GM18505 (cell line): ENCODE measurements around the gene SERPINB2.
A peak's percentile ranks its signal among the peaks of the same experiment; 100 is the strongest.

Experiments used
- ATAC-seq: cut with Tn5 transposase; IDR thresholded peaks from one replicate; pipeline ENCODE4 v1.9.1; 2021; ENCODE audit not compliant: unreplicated experiment
- POLR2A ChIP-seq: IDR thresholded peaks from 4 replicates; pipeline ENCODE4 v1.6.1; 2011; ENCODE audit warnings: borderline replicate concordance; ENCODE audit not compliant: insufficient read depth, insufficient read length; ENCODE audit errors: extremely low read depth

The SERPINB2 gene

DNA sequence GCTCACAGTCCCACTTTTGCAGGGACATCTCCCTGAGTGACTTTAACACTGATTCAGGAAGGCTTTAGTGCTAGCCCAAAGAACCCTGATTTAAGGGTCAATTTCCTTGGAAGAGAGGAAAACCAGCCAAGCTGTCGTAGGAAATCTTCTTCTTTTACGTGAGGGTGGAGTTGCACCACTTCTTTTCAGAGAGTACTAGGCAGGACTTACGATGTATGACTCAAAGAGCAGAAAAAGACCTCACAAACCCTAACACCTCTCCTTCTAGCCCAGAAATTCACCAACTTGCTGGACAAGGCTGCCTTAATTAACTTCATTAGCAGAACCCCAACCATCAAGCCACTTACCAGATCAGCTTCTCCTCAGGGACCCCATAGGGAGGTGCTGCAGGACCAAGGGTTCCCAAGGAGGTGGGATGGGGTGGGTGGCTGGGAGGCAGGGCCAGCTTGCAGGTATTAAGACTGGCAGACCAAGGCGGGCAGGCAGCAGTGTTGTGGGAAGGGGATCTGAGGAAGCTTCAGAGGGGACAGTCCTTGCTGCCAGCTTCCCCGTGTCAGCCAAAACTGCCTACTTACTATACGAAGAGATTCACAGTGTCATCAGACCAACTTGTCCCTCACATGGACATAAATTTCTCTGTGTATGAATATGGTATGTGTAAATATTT, 6.7 kb downstream of the SERPINB2 start:
- no peak for ATAC-seq
- TF ChIP-seq POLR2A = no peak

DNA sequence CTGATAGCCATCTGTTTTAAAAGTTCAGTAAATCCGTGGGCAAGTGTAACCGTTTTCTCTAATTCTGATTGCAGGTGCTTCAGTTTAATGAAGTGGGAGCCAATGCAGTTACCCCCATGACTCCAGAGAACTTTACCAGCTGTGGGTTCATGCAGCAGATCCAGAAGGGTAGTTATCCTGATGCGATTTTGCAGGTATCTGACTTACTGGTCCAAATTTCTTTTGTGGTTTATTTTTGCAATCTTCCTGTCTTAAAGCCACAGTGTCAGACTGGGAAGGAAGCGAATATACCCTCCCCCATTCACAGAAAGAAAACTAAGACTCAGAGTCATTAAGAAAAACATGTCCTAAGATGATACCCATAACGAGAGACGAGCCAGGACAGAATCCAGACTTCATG, 7.7 kb downstream of the SERPINB2 start:
- no peak for TF ChIP-seq POLR2A
- no peak for ATAC-seq

DNA sequence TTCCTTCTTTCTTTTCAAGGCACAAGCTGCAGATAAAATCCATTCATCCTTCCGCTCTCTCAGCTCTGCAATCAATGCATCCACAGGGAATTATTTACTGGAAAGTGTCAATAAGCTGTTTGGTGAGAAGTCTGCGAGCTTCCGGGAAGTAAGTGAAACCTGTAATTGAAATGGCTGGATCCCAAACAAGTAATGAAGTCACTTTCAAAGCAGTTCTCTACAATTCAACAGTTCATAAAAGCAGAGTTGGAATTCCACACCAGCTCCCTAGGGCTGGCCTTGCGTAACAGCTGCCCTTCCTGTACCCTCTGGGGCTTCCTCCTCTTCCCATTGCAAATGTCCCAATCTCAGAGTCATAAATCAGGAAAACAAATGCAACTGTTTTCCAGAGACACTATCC, 9.6 kb downstream of the SERPINB2 start:
- no peak for TF ChIP-seq POLR2A
- no peak for ATAC-seq

DNA sequence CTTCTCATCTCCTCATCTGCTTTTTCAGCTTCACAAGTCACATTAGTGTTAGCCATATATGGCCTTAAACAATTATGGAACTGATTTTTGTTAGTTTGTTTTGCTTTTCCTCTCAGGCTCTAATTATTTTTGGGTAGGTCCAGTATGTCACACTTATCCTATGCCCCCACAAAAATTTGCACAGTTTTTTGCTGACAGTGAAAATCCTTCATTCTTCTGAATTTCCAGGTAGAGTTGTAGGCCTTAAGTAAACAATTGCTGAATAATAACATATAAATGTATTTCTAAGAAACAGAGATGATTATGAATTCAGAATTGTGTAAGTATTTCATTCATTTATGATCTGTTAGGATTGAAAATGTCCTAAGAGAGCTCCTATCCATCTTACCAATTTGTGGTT, 11.7 kb downstream of the SERPINB2 start:
- TF ChIP-seq POLR2A = no peak
- no peak for ATAC-seq

DNA sequence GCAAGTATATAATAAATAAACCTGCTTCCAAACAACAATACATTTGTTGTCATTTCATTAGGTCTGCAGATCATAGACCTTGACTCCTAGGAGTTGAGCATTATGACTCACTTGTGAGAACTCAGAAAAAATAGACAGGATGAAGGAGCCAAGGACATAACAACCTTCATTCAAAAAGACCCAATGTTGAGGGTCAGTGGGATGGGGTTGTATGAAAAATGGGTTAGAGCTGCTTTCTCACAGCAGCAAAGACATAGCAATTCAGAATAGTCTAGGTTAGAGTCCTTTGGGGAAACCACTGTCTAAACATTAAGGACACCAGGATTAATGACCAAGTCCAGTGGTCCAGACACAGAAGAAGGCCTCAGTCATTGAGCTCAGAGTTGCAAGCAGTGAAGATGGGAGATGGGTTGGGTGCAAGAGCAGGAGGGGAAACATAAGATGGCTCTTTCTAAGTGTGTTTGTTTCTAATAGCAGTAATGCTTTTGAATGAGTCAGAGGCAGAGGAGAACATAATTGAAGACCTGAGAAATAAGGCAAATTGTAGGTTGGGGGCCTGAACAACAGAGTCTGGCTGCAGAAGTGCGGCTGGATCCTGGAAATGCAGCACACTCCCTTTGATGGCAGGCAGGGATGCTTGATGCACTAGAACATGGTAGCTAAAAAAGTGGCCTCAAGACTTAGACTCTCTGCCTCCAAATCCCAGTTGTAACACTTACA, 16.5 kb downstream of the SERPINB2 start:
- no peak for TF ChIP-seq POLR2A
- ATAC-seq = no peak

DNA sequence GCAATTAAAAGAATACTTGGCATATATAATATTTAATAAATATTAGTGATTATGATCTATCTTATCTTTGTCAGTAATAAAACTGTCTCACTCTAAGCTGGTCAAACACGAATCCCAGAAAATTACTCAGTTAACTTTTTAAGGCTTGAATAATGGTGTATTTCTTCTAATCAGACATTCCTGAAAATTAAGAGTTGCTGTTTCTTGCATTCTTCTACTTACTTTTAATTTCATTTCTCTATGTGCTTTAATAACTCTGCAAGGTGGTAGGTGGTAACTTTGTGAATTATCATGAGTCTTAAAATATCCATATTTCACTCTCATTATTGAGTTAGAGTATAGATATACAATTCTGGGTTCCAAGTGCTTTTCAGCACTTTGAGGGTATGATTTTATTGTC, 17.2 kb downstream of the SERPINB2 start:
- no peak for ATAC-seq
- TF ChIP-seq POLR2A = no peak

DNA sequence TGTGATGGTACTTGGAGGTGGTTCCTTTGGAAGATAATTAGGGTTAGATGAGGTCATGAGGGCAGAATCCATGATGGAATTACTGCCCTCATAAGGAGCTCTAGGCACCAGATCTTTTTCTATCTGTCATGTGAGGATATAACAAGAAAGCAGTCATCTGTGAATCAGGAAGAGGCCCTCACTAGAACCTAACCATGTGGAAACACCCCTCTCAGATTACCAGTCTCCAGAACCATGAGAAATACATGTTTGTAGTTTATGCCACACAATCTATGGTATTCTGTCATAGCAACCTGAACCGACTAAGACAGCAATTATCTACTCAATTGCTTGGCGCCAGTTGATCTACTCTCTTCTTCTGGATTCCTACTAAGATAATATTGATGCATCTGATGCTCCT, 17.9 kb downstream of the SERPINB2 start:
- TF ChIP-seq POLR2A = no peak
- ATAC-seq = peak; percentile 43

DNA sequence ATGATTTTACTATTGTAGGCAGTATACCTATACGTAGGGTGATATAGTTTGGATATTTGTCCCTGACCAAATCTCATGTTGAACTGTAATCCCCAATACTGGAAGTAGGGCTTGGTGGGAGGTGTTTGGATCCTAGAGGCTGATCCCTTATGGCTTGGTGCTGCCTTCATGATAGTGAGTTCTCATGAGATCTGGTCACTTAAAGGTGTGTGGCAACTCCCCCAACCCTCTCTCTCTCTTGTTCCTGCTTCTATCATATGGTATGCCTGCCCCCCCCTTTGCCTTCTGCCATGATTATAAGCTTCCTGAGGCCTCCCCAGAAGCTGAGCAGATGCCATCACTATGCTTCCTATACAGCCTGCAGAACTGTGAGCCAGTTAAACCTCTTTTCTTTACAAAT, 18.6 kb downstream of the SERPINB2 start:
- TF ChIP-seq POLR2A = no peak

DNA sequence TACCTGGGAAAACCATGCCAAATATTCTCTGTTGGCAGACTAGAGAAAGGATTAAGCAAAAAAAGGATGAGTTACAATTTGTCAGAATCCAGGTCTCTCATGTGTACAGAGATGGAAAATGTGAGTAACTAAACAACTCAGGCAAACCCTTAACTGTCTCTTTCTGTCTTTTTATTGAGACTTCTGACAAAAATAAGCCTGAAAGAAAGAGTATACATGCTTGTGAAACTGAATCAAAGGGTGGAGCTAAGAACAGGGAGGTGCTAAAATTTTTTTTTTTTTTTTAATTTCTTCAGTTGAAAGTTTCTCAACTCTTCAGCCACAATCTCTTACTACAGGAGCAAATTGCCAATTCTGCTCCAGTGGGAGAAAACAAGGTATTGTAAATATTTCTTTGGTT, 20.2 kb downstream of the SERPINB2 start, which contains the start of gene SERPINB10:
SERPINB10 (plus strand) TSS at position 295 of the 400 bp plus-strand sequence. CDS start 7,553 bp downstream, outside the sequence.
- ATAC-seq = peak; percentile 58
- no peak for TF ChIP-seq POLR2A

More for the DNA sequence above, 18.6 kb downstream of the SERPINB2 start:
- ATAC-seq = no peak

DNA sequence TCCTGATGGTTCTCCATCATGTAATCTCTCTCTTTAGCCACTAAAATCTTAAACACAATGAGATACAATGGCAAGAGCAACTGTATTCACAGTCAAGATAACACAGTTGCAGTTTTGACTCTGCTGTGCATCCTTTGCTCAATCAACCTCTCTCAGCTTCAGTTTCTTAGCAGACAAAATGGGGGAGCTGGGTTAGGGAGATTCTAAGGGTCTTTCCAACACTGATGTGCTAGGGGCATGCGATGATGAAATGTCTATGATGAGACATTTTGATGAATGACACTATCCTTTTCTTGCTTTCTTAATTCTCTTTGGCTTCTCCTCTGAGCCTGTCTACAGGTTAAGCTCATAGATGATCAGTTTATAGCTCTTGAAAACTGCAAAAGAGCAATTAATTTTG, 21.4 kb downstream of the SERPINB2 start:
- ATAC-seq = no peak
- TF ChIP-seq POLR2A = no peak

DNA sequence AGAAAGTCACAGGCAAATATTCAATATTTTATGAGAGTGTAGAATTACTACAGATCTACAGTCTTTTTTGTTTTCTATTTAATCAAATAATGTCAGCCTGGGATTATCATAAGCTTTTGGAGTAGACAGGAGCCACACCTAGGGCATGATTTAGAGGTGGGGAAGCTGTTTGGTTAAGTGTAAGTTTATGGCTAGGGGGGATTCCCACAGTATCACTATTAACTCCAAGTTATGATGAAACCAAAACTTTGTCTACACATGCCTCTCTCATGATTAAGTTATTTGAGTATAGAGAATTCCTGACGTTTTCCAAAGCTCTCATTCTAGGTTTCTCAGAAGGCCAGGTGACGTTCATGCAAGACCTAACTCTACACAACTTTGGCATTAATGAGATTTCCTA, 22.4 kb downstream of the SERPINB2 start:
- TF ChIP-seq POLR2A = no peak
- no peak for ATAC-seq

DNA sequence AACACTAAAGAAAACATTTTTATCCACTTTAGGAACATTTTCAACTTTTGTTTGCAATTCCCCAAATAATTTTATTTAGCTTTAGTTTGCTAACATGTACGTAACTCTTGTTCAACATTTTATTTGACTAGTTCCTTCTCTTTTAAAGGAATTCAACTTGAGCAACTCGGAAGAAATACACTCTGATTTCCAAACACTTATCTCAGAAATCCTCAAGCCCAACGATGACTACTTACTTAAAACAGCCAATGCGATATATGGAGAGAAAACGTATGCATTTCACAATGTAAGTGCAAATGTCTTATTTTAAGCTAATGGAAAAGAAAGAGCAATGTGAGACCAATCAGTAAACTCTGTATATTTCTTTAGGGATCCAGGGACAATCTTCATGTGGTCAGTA, 30.3 kb downstream of the SERPINB2 start:
- ATAC-seq = no peak
- TF ChIP-seq POLR2A = no peak

DNA sequence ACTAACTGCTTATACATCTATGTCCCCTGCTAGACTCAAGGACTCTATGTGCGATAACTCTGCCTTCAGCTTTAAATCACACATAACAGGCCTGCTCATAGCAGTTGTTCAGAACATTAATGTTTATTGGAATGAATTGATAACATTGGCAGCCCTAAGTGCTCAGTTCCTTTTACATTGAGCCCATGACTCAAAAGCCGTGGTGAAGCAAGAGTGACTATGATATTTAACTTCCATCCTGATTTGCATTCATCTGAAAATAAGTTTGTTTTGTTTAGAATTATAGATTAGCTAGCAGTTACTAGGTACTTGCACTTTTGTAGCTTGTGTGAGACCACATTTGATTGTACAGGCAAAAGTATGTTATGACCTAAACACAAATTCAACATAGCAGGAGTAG, 34.5 kb downstream of the SERPINB2 start:
- no peak for ATAC-seq
- TF ChIP-seq POLR2A = no peak

DNA sequence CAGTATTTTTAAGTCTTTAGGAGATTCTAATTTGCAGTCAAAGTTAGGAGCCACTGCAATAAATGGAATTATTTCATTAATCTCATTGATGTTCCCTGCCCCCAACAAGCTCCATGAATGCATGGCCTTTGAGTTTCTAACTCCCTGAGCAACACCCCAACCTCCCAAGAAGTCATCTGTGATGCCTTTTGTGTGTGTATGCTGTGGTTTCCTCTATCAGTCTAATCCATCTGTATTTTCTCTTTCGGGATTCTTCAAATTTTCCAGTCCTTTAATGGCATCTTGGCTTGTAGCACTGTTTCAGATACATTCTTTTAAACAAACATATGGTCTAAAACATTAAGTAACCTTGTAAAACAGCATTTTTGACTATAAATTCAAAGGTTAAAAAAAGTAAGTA, 37.0 kb downstream of the SERPINB2 start:
- no peak for ATAC-seq
- no peak for TF ChIP-seq POLR2A
